HepG2 (cell line): ENCODE data around the gene GUK1. TPM values are rescaled to one million over a fixed set of nuclear protein-coding genes. Genes with fewer than 3 reads are reported as not detected.

Experiments used
- ADNP ChIP-seq: sonication (generic); formaldehyde crosslinking; IDR thresholded peaks from 2 replicates; pipeline ENCODE4 v1.4.0; 2020; ENCODE audit warnings: missing genetic modification reagents
- BHLHE40 ChIP-seq: IDR thresholded peaks from 2 replicates; pipeline ENCODE4 v1.6.1; 2011; ENCODE audit warnings: low read length, improper control_type of control experiment
- CC2D1A ChIP-seq: sonication (generic); formaldehyde crosslinking; IDR thresholded peaks from 2 replicates; pipeline ENCODE4 v1.8.1; 2023; ENCODE audit warnings: mild to moderate bottlenecking, missing genetic modification reagents
- CEBPB ChIP-seq: IDR thresholded peaks from 2 replicates; pipeline ENCODE4 v1.6.1; 2011; ENCODE audit warnings: low read depth, low read length, improper control_type of control experiment, borderline replicate concordance
- CENPX ChIP-seq: sonication (generic); formaldehyde crosslinking; IDR thresholded peaks from 2 replicates; pipeline ENCODE4 v1.9.0; 2021; ENCODE audit warnings: mild to moderate bottlenecking, missing genetic modification reagents, moderate library complexity
- E2F5 ChIP-seq: sonication (generic); formaldehyde crosslinking; conservative IDR thresholded peaks from 2 replicates; pipeline ENCODE4 v1.4.0; 2020; ENCODE audit warnings: missing genetic modification reagents
- GTF3A ChIP-seq: sonication (generic); formaldehyde crosslinking; conservative IDR thresholded peaks from 2 replicates; pipeline ENCODE4 v1.4.0; 2020; ENCODE audit warnings: mild to moderate bottlenecking, missing genetic modification reagents
- HHEX ChIP-seq: IDR thresholded peaks from 2 replicates; pipeline ENCODE4 v1.6.1; 2016; ENCODE audit warnings: control low read depth
- JARID2 ChIP-seq: sonication (generic); formaldehyde crosslinking; IDR thresholded peaks from 2 replicates; pipeline ENCODE4 v1.8.1; 2023; ENCODE audit warnings: missing genetic modification reagents, inconsistent platforms; ENCODE audit not compliant: insufficient replicate concordance
- KDM5B ChIP-seq: sonication (generic); formaldehyde crosslinking; IDR thresholded peaks from 2 replicates; pipeline ENCODE4 v1.4.0; 2020; ENCODE audit warnings: missing genetic modification reagents, mild to moderate bottlenecking, borderline replicate concordance
- KMT2A ChIP-seq: sonication (generic); formaldehyde crosslinking; IDR thresholded peaks from 2 replicates; pipeline ENCODE4 v1.4.0; 2020; ENCODE audit warnings: missing genetic modification reagents
- MXI1 ChIP-seq: IDR thresholded peaks from 3 replicates; pipeline ENCODE4 v1.6.1; 2012; ENCODE audit warnings: low read depth, low read length, inconsistent platforms, borderline replicate concordance
- POGK ChIP-seq: sonication (generic); formaldehyde crosslinking; conservative IDR thresholded peaks from 2 replicates; pipeline ENCODE4 v1.8.0; 2022; ENCODE audit warnings: mild to moderate bottlenecking, moderate library complexity, missing genetic modification reagents
- RAD51 ChIP-seq: fragments of 450-650 bp; IDR thresholded peaks from 2 replicates; pipeline ENCODE4 v1.6.1; 2016; ENCODE audit warnings: borderline replicate concordance
- SMARCC2 ChIP-seq: fragments of 450-650 bp; IDR thresholded peaks from 2 replicates; pipeline ENCODE4 v1.6.1; 2017; ENCODE audit warnings: antibody characterized with exemption, mild to moderate bottlenecking
- SOX5 ChIP-seq: IDR thresholded peaks from 2 replicates; pipeline ENCODE4 v1.6.1; 2016; ENCODE audit warnings: borderline replicate concordance
- TBX3 ChIP-seq: fragments of 450-650 bp; IDR thresholded peaks from 2 replicates; pipeline ENCODE4 v1.6.1; 2017; ENCODE audit warnings: antibody characterized with exemption, mild to moderate bottlenecking, inconsistent platforms, borderline replicate concordance
- UBTF ChIP-seq: sonication (generic); formaldehyde crosslinking; IDR thresholded peaks from 2 replicates; pipeline ENCODE4 v1.4.0; 2020; ENCODE audit warnings: mild to moderate bottlenecking, missing genetic modification reagents
- ZBTB1 ChIP-seq: sonication (generic); formaldehyde crosslinking; IDR thresholded peaks from 2 replicates; pipeline ENCODE4 v1.4.0; 2020; ENCODE audit warnings: missing genetic modification reagents, borderline replicate concordance
- ZNF10 ChIP-seq: sonication (generic); formaldehyde crosslinking; IDR thresholded peaks from 2 replicates; pipeline ENCODE4 v1.4.0; 2020; ENCODE audit warnings: mild to moderate bottlenecking, low read depth, missing genetic modification reagents, borderline replicate concordance
- ZNF234 ChIP-seq: sonication (generic); formaldehyde crosslinking; conservative IDR thresholded peaks from 2 replicates; pipeline ENCODE4 v1.5.1; 2020; ENCODE audit warnings: mild to moderate bottlenecking, missing genetic modification reagents
- ZNF512B ChIP-seq: sonication (generic); formaldehyde crosslinking; IDR thresholded peaks from 2 replicates; pipeline ENCODE4 v1.5.1; 2020; ENCODE audit warnings: missing genetic modification reagents, mild to moderate bottlenecking, borderline replicate concordance
- ZSCAN21 ChIP-seq: sonication (generic); formaldehyde crosslinking; IDR thresholded peaks from 2 replicates; pipeline ENCODE4 v1.8.0; 2022; ENCODE audit warnings: mild to moderate bottlenecking, missing genetic modification reagents, moderate library complexity, borderline replicate concordance
- polyA plus RNA-seq, 8 experiments: library from polyadenylated mRNA; depleted of rRNA in 3 of 8; stranded (reverse) in 7 of 8; unstranded in 1 of 8; fragments of >200 nt; fragmentation: Illumina TruSeq in 4 of 8; extraction: Trizol in 4 of 8; gene quantifications; 2 replicates each; pipeline versions ENCODE4 v1.2.1 to v1.2.3, GENCODE V29; 2011 to 2016; ENCODE audit warnings: low read depth in 4 of 8, missing spikeins in 1 of 8, mixed read lengths in 1 of 8; ENCODE audit not compliant: insufficient read depth in 1 of 8
- total RNA-seq, 5 experiments: library from RNA; depleted of rRNA; stranded (reverse); fragments of >200 nt; fragmentation: Illumina TruSeq; extraction: Trizol; gene quantifications; 2 replicates each; pipeline ENCODE4 v1.2.3, GENCODE V29; 2016; ENCODE audit warnings: low read depth in 1 of 5

Gene GUK1
- total and polyA plus RNA-seq, 2 of the 13 experiments (the other 11 are each of a cell fraction or from before 2014, with no cell fraction given) = 116 to 154 TPM

- no peak for TF ChIP-seq UBTF (CRISPR knock-in tag)
- no peak for TF ChIP-seq CEBPB
- TF ChIP-seq ZNF10 = no peak
- peak; percentile 80; the same call in 2 of the 3 replicates for TF ChIP-seq MXI1
- TF ChIP-seq HHEX (CRISPR knock-in tag) = no peak
- peak; percentile 64 for TF ChIP-seq POGK
- TF ChIP-seq CC2D1A (CRISPR knock-in tag) = no peak
- peak; percentile 42; the same call in 1 of the 2 replicates for TF ChIP-seq KMT2A (CRISPR knock-in tag)
- TF ChIP-seq RAD51 = no peak
- TF ChIP-seq E2F5 (CRISPR knock-in tag) = peak; percentile 71; the same call in 1 of the 2 replicates
- TF ChIP-seq ZNF512B (CRISPR knock-in tag) = no peak
- TF ChIP-seq ADNP = no peak
- no peak for TF ChIP-seq SMARCC2
- TF ChIP-seq KDM5B (CRISPR knock-in tag) = no peak
- no peak for TF ChIP-seq ZSCAN21 (CRISPR knock-in tag)
- TF ChIP-seq SOX5 (CRISPR knock-in tag) = peak; percentile 45; the same call in 1 of the 2 replicates
- TF ChIP-seq TBX3 = no peak
- no peak for TF ChIP-seq ZNF234 (CRISPR knock-in tag)
- no peak for TF ChIP-seq JARID2 (CRISPR knock-in tag)
- TF ChIP-seq BHLHE40 = peak; percentile 91
- no peak for TF ChIP-seq ZBTB1 (CRISPR knock-in tag)
- TF ChIP-seq CENPX (CRISPR knock-in tag) = no peak
- no peak for TF ChIP-seq GTF3A (CRISPR knock-in tag)
Observed at GRCh38 chr1:228165372-228166169, 25.5 kb downstream of the GUK1 start, which contains the start of gene IBA57 (continued).
